H4 (cell line): Measurements from ENCODE around the gene JUNB. TPM values are rescaled to one million over a fixed set of nuclear protein-coding genes. Genes with fewer than 3 reads are reported as not detected.
"Not testable (repeated sequence)": the region's sequence is repeated elsewhere in the genome, so short reads cannot be mapped to it uniquely, and the experiment has no call there.

Source experiments
- DNase-seq: peaks from one replicate; pipeline ENCODE4 v3.0.0-alpha.2; 2015; ENCODE audit warnings: low spot score
- total RNA-seq: library from RNA; depleted of rRNA; stranded (reverse); fragments of >200 nt; shearing (Covaris generic); gene quantifications from 2 replicates; pipeline ENCODE4 v1.2.3, GENCODE V29; 2014

Gene JUNB
- total RNA-seq, 1 experiment from 2014 or later: 55.7 TPM

DNA sequence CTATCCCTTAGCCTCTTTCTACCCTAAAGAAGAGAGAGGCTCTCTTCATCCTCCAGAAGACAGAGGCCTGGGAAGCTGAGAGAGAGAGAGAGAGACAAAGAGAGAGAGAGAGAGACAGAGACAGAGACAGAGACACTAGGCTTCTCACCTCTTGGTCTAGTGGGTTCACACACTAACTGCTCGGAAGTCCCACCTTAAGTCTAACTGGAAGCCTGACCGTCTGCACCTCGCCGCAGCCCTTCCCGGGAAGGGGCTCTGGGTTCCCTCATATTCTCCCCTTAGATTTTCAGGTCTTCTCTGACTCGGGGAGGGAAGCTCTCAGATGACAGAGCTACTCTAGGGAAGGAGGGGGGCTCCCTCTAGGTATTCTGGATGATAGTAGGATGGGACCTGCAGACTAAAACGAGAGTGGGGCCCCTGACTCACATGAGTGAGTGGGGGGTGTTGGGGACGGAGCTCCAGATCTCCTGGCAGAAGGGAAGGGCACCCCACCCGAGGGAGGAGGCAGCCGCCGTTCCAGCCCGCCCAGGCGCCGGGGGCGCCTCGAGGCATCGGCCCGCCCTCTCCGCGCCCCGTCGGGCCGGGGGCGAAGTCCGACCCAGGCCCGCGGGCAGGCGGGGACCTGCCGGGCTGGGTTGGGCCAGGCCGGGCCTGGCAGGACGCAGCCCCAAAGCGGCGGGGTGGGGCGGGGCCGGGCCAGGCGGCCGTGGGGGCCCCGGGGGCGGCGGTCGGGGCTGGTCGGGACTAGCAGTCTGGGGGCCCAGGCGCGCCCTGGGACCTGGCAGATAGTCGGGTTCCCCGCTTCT, 2.0 kb upstream of the JUNB start:
- DNase-seq: no peak

DNA sequence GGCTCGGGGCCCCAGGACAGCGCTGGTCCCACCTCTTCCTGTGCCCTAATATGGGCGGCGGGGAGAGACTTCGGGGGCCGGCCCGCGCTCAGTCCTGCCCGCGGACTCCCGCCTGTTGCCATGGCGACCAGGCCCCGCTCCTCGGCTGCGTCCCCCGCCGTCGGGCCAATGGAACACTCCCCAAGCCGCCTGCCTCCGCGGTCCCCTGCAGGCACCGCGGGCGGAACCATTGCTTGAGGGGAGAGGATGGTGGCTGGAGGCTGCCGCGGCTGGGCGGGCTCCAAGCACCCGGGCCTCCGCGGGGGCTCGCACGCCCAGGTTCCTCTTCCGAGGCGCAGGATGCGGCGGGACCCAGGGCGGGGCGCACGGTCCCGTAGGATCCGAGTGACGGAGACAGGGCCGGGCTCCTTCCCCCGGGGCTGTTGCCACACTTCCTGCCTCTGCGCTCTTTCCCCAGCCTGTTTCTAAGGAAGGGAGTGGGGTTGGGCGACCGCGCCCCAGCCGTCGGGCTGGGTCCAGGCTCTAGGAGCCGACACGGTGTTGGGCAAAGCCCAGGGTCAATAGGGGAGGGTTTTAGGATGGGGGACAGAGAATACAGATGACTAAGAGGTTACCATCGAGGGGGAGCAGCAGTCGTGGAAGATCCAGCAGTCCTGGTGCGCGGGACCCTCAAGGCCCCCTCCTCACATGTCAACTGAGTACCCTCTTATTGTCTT, 1.2 kb upstream of the JUNB start:
- peak; percentile 94 for DNase-seq

DNA sequence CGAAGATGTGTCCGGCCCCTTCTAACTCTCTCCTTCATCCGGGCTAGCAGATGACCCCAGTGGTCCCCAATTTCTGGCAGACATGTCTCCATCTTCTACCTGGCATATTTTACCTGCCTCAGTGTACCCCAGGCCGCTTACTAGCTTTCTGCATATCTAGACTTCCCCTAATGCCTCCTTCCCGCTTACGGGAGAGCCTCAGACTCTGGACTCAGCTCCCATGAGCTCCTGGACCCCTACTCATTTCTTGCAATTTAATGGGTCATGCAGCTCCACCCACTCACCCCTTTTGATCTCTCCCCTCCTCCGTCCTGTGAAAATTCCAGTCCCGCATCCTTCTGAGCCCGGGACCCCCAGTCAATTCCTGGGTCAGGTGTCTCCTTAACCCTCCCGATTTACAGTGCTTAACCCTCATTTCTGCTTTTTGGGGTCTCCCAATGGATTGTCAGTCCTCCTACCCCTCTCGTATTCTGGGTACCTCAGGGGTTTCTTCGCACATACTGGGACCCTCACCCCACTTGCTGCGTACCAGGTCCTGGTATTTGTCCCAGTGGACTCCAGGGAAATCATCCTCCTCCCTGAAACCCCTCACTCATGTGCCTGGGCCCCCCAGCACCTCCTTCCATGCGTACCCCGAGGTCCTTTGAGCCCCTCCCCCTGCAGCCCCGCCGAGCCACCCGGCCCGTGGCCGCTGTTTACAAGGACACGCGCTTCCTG, 500 bp upstream of the JUNB start:
- no peak for DNase-seq

DNA sequence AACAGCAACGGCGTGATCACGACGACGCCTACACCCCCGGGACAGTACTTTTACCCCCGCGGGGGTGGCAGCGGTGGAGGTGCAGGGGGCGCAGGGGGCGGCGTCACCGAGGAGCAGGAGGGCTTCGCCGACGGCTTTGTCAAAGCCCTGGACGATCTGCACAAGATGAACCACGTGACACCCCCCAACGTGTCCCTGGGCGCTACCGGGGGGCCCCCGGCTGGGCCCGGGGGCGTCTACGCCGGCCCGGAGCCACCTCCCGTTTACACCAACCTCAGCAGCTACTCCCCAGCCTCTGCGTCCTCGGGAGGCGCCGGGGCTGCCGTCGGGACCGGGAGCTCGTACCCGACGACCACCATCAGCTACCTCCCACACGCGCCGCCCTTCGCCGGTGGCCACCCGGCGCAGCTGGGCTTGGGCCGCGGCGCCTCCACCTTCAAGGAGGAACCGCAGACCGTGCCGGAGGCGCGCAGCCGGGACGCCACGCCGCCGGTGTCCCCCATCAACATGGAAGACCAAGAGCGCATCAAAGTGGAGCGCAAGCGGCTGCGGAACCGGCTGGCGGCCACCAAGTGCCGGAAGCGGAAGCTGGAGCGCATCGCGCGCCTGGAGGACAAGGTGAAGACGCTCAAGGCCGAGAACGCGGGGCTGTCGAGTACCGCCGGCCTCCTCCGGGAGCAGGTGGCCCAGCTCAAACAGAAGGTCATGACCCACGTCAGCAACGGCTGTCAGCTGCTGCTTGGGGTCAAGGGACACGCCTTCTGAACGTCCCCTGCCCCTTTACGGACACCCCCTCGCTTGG, 966 bp downstream of the JUNB start:
- DNase-seq: no peak

DNA sequence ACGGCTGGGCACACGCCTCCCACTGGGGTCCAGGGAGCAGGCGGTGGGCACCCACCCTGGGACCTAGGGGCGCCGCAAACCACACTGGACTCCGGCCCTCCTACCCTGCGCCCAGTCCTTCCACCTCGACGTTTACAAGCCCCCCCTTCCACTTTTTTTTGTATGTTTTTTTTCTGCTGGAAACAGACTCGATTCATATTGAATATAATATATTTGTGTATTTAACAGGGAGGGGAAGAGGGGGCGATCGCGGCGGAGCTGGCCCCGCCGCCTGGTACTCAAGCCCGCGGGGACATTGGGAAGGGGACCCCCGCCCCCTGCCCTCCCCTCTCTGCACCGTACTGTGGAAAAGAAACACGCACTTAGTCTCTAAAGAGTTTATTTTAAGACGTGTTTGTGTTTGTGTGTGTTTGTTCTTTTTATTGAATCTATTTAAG, 1.6 kb downstream of the JUNB start:
- no peak for DNase-seq

DNA sequence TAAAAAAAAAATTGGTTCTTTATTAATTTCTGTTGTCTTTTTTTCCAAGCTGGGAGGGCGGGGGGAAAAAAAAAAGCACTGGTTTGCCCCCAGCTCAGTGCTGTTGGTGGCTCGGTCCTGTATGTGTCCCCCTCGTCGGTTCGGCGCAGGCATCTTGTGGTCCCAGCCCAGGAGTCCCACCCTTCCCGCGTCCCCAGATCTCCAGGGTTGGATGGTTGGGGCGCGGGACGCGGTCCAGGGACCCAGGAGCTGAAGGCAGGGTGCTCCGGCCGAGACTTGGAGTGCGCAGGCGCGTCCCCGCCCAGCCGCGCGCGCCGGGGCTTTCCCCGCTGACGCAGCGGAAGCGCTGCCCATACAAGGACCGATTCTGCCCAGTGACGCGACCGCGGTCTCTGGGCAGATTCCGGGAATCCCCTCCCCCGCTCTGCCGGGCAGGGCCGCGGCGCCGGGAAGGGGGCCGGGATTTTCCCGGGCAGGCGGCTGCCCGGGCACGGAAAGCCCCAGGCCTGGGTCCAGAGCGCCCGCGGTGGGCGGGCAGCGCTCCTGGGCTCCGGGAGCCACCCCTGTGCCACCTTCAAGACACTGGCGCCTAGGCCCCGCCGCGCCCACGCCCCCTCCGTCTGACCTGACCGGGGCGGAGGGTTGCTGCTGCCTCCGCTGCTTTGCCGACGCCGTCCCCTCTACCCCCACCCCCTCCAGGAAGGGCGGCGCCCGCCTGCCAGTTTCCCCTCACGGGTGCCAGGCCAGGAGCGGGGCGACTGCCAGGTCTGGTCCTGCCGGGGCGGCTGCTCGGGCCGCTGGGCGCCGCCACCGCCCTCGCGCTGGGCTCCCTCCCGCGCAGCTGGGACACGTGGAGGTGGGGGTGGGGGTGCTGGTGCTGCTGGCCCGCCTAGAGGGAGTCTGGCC, 2.3 kb downstream of the JUNB start:
- peak; percentile 85 for DNase-seq

DNA sequence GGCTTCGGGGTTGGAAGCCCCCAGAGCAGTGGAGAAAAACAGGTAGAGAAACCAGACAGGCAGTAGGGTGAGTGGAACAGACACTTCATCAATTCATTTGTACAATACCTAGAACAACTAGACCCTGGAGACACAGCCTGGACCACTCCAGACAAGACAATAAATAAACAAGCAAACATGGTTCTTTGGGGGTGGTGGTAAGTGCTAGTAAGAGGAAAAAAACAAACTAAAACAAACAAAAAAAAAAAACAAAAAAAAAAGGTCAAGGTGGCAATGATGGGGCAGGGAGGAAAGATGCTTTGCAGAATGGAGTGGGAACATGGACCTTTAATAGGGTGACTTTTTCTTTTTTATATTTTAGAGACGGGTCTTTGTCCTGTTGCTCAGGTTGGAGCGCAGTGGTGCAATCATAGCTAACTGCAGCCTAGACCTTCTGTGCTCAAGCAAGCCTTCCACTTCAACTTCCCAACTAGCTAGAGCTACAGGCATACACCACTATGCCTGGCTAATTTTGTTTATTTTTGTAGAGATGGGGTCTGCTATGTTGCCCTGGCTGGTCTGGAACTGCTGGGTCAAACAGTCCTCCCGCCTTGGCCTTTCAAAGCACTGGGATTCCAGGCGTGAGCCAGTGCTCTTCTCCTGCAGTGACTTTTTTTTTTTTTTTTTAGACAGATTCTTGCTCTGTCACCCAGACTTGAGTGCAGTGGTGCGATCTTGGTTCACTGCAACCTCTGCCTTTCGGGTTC, 3.1 kb downstream of the JUNB start:
- DNase-seq: no peak

DNA sequence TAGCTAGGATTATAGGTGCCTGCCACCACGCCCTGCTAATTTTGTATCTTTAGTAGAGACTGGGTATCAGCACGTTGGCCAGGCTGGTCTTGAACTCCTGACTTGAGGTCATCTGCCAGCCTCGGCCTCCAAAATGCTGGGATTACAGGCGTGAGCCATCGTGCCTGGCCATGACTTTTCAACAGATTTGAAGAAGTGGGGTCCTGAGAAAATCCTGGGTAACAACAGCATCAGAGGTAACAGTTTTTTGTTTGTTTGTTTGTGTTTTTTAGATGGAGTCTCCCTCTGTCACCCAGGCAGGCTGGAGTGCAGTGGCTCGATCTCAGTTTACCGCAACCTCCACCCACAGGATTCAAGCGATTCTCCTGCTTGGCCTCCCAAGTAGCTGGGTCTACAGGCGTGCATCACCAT, 3.7 kb downstream of the JUNB start:
- DNase-seq: no peak

DNA sequence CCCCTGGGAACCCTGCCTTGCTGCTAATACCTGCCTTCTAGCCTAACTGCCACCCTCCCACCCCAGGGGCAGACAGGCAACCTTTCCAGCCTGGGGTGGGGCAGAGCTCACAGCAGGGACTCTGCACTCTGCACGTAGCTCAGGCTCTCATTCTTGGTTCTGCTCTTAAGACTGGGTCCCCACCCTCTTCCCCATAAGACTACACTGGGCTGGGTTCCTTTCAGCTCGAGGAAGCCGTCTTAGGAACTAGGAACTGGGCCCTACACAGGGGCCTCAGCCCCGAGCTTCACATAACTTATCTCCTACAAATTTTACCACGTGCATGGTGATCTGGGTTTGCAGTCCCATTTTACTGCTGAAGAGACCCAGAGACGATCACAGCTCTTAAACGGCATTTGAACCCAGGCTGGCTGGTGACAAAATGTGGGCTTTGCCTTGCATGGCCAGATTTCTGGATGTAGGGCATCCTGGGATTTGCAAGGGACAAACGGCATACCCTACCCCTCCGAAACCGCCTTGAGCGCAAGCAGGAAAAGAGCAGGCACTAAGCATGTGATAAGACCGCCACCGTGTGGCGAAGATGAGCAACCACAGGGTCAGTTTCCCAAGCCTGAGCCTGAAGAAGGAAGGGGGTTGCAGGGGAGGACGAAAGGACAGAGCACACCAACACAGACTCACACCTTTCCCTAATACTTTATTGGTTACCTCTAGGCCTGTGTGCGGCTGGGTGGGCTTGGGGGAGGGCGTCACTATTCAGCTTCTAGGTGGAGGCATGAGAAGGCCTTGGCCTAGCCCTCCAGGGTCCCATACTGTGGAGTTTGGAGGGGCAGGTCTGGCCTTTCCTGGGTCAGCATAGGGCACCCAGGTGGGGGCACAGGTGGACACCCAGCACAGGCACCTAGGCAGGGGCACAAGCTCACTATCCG, 5.1 kb downstream of the JUNB start:
- DNase-seq: peak; percentile 80

DNA sequence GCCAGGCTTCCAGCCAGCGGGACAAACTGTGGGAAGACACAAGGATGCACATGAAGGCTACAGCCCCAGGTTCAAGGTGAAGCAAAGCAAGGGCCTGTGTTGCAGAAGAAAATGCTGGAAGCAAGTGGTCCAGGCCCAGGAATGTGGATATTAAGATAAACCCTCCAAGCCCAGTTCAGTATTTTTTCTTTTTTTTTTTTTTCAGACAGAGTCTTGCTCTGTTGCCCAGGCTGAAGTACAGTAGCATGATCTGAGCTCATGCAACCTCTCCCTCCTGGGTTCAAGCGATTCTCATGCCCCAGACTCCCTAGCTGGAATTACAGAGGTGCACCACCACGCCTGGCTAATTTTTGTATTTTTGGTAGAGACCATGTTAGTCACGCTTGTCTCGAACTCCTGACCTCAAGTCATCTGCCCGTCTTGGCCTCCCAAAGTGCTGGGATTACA, 5.9 kb downstream of the JUNB start:
- no peak for DNase-seq

DNA sequence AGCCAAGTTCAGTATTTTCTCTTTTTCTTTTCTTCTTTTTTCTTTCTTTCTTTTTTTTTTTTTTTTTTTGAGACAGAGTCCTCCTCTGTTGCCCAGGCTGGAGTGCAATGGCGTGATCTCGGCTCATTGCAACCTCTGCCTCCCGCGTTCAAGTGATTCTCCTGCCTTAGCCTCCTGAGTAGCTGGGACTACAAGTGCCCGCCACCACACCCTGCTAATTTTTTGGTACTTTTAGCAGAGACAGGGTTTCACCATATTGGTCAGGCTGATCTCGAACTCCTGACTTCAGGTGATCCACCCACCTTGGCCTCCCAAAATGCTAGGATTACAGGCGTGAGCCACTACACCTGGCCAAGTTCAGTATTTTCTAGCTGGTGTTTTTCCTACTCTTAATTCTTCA, 6.3 kb downstream of the JUNB start:
- not testable (repeated sequence) for DNase-seq

DNA sequence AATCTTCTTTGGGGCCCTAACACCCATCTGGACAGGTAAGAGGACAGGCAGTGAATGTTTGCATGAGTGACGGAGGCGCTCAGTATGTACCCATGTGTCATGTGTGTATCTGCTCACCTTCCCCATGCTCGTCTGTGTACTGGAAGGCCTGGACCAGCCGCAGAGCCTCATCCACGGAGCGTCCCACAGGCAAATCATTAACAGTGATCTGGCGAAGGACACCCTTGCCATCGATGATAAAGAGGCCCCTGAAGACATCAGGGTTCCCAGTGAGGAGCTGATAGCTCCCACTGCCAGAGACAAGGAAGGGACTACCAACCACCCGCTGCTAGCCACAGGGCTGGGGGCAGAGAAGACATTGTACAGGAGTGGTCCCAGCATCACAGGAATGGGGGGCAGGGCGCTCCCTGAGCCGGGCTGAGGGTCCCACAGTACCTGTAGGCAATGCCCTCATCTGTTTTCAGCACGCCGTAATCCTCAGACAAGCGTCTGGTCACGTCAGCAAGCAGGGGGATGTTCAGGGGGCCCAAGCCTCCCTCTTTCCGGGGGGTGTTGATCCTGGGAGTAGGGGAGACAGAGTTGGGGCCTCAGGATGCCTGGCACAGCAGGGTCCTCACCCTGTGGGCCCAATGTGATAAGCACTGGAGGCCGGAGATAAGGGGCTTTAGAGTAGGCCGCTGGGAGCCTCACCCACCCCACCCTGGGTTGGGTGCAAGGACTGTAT, 8.6 kb downstream of the JUNB start:
- DNase-seq: no peak

DNA sequence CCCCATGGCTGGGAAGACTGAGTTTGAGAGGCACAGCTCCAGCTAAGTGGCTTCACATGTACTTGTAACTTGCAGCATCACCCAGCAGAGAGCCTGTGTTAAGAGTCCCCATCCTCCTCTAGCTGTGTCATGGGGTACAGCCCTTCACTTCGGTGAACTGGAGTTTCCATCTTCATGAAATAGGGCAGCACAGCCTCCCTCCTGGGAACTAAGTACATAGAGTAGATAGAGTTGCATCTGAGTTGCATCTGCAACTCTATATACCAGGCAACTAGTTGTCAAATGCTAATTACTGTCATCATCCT, 9.1 kb downstream of the JUNB start:
- no peak for DNase-seq

DNA sequence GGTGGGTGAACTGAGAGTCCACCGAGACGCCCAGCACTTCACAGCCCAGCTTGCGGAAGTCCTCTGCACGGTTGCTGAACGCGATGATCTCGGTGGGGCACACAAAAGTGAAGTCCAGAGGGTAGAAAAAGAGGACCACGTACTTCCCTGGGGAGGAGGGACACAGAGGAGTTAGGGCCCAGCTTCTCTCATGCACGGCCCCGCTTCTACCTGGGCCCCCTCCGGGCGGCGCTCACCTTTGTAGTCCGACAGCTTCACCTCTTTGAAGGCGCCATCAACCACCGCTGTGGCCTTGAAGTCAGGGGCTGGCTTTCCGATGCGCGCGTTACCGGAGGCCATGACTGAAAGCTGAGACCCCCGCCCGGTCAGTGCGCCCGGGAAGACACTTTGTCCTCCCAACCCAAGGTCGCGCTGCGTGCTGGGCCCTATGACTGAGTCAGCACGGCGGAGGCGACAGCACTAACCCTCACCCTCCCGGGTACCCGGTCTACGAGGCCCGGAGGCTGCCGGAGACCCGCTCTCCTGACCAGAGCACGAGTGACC, 9.7 kb downstream of the JUNB start:
- no peak for DNase-seq

DNA sequence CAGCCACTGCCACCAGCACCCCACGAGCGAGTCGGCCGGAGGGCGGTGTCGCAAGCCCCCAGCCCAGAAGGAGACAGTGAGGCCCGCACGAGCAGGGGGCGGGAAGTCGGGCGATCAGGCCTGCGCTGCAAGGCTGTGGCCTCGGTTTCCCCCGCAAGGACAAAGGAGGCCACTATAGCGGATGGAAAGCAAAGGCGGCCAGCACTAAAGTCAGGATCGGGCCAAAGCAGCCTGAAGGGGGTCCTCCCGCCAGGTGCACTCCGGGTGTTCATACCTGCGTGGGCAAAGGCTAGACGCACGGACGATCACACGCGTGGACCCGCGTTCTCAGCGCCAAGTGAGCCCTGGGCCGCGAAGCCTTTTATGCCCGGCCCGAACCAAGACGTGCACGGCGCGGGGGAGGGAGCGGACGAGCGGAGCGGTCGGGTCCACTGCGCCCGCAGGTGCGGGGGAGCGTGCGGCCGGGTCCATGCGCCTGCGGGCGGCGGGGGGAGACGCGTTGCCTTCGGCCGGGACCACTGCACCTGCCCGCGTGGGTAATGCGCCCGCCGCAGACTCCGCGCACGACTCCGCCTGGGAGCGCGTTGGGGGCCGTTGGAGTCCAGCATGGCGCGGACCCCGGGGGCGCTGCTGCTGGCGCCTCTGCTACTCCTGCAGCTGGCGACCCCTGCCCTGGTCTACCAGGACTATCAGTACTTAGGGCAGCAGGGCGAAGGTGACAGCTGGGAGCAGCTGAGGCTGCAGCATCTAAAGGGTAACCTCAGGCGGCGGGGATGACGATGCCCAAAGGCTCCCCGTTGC, 10.4 kb downstream of the JUNB start, which contains the start of the genes PRDX2 and THSD8:
TSS of gene PRDX2 (minus strand) at position 335 of the 801 bp plus-strand sequence. CDS start 539 bp downstream, outside the sequence.
TSS of gene THSD8 (plus strand) at position 604 of the 801 bp plus-strand sequence. CDS start at position 607, 3 bp downstream.
- DNase-seq: no peak

DNA sequence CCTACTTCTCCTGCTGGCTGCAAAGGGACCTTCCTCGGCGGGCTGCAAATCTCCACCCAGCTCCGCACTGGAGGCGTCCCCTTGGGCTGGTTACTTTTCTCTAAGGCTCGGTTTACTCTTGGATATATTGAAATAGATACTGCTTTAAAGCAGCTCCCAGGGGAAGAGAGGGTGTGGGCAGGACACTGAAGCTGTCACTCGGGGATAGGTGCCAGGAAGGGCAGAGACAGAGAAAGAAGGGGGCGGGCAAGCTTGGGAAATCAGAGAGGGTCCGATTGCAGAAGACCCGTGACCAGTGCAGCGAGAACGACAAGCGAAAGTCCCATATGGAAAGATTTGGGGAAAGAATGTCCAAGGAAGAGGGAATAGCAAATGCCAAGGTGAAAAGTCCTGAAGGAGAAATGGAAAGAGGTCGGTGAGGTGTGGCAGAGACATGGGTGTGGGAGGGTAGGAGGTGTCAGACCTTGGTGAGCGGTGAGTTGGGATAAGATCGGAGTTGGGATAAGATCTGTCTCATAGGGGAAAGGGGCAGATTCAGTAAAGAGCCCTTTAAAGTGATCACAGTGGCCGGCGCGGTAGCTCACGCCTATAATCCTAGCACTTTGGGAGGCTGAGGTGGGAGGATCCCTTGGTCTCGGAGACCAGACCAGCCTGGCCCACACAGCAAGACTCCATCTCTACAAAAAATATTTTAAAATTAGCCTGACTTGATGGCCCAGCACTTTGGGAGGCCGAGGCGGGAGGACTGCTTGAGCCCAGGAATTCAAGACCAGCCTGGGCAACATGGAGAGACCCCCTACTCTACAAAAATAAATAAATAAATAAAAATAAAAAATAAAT, 11.2 kb downstream of the JUNB start:
- no peak for DNase-seq
